GM23248 (cell line): ENCODE results near the gene NEK6. TPM values are rescaled to one million over a fixed set of nuclear protein-coding genes. Genes with fewer than 3 reads are reported as not detected.

Experiments used
- DNase-seq: peaks from one replicate; pipeline ENCODE4 v3.0.0-alpha.2; 2015
- H2AFZ ChIP-seq: fragments of 200-600 bp; sonication (generic); 2 replicates; pipeline ENCODE4 v1.6.1; 2016; ENCODE audit warnings: antibody characterized with exemption
- H3F3A ChIP-seq: fragments of 200-600 bp; sonication (generic); 2 replicates; pipeline ENCODE4 v1.6.1; 2016; ENCODE audit warnings: mild to moderate bottlenecking, antibody characterized with exemption, mixed run types; ENCODE audit not compliant: insufficient read depth
- H3K27ac ChIP-seq: fragments of 200-600 bp; sonication (generic); 2 replicates; pipeline ENCODE4 v1.5.1; 2016; ENCODE audit warnings: mild to moderate bottlenecking
- H3K27me3 ChIP-seq: fragments of 200-600 bp; sonication (generic); replicated peaks from 2 replicates; pipeline ENCODE4 v1.6.1; 2016; ENCODE audit warnings: mild to moderate bottlenecking; ENCODE audit not compliant: insufficient read depth
- H3K36me3 ChIP-seq: fragments of 200-600 bp; sonication (generic); 2 replicates; pipeline ENCODE4 v1.6.1; 2016; ENCODE audit warnings: low read depth, mild to moderate bottlenecking
- H3K4me1 ChIP-seq: fragments of 200-600 bp; sonication (generic); 2 replicates; pipeline ENCODE4 v1.6.1; 2016; ENCODE audit warnings: mild to moderate bottlenecking; ENCODE audit not compliant: insufficient read depth
- H3K4me2 ChIP-seq: fragments of 200-600 bp; sonication (generic); one replicate; pipeline ENCODE4 v1.6.1; 2016; ENCODE audit warnings: mild to moderate bottlenecking; ENCODE audit not compliant: unreplicated experiment
- H3K4me3 ChIP-seq: fragments of 200-600 bp; sonication (generic); 2 replicates; pipeline ENCODE4 v1.5.1; 2016; ENCODE audit warnings: mild to moderate bottlenecking
- H3K79me2 ChIP-seq: fragments of 200-600 bp; sonication (generic); 2 replicates; pipeline ENCODE4 v1.6.1; 2016; ENCODE audit warnings: mild to moderate bottlenecking; ENCODE audit not compliant: insufficient read depth
- H3K9ac ChIP-seq: fragments of 200-600 bp; sonication (generic); 2 replicates; pipeline ENCODE4 v1.6.1; 2016; ENCODE audit warnings: mild to moderate bottlenecking
- H3K9me2 ChIP-seq: fragments of 200-600 bp; sonication (generic); 2 replicates; pipeline ENCODE4 v1.6.1; 2016; ENCODE audit warnings: mixed run types, mild to moderate bottlenecking, moderate library complexity; ENCODE audit not compliant: insufficient read depth
- H3K9me3 ChIP-seq: fragments of 200-600 bp; sonication (generic); one replicate; pipeline ENCODE4 v1.6.1; 2017; ENCODE audit warnings: low read depth
- H4K20me1 ChIP-seq: fragments of 200-600 bp; sonication (generic); 2 replicates; pipeline ENCODE4 v1.6.0; 2016; ENCODE audit not compliant: insufficient read depth
- EZH2 ChIP-seq: fragments of 200-600 bp; sonication (generic); IDR thresholded peaks from 2 replicates; pipeline ENCODE4 v1.6.1; 2018; ENCODE audit warnings: antibody characterized with exemption, mild to moderate bottlenecking; ENCODE audit not compliant: insufficient read depth, poor library complexity, severe bottlenecking
- EZH2phosphoT487 ChIP-seq: fragments of 200-600 bp; sonication (generic); IDR thresholded peaks from 2 replicates; pipeline ENCODE4 v1.6.1; 2018; ENCODE audit warnings: antibody characterized with exemption, moderate library complexity, mild to moderate bottlenecking, low read depth; ENCODE audit not compliant: insufficient read depth
- WGBS, 2 experiments: methylation state at CpG; one replicate each; pipeline ENCODE4 v1.1.6; 2015 to 2017; ENCODE audit warnings: low lambda C conversion rate in 2 of 2, low coverage in 1 of 2; ENCODE audit errors: missing lambda C conversion rate in 2 of 2; 5-methylcytosine and 5-hydroxymethylcytosine counted together
- in situ Hi-C: fragments of 300-500 bp; cut with MboI; formaldehyde crosslinking; loops from 2 replicates; pipeline ENCODE4 v1.15.0; 2020
- polyA plus RNA-seq: library from polyadenylated mRNA; unstranded; fragments of >200 nt; fragmentation: Nextera tagmentation; extraction: Ambion mirVana; gene quantifications from 2 replicates; pipeline ENCODE4 v1.2.1, GENCODE V29; 2016
- total RNA-seq: library from RNA; depleted of rRNA; stranded (reverse); fragments of >200 nt; shearing (Covaris generic); gene quantifications from 2 replicates; pipeline ENCODE4 v1.2.3, GENCODE V29; 2014

The NEK6 gene
- total and polyA plus RNA-seq, 2 experiments from 2014 or later: 43.7 to 69.6 TPM

- Histone ChIP-seq H3K79me2 (peaks cover 48% of the 10 kb centered on the region), H3K9ac (peak overlapping the region; percentile 67), H3K9me3 (no peaks in the 10 kb centered on the region), H3K4me1 (no peaks in the 10 kb centered on the region), H3K4me3 (no peak overlapping the region), H3K27me3 (no peaks in the 10 kb centered on the region), H3F3A (peaks cover 58% of the 10 kb centered on the region), H2AFZ (no peak overlapping the region), H3K36me3 (peaks cover 40% of the 10 kb centered on the region), H3K27ac (peak overlapping the region; percentile 83), H4K20me1 (no peaks in the 10 kb centered on the region), H3K4me2 (no peak overlapping the region), H3K9me2 (no peaks in the 10 kb centered on the region)
- DNase-seq: peak; percentile 76
- WGBS, 2 experiments: 75 to 77% methylated on average over 4 of the region's 4 CpGs
- TF ChIP-seq EZH2phosphoT487 (no peak), EZH2 (no peak)
- in situ Hi-C loops: no loop called here
Measured at GRCh38 chr9:124353811-124354274, 96.1 kb downstream of the NEK6 start.

- H3K9me3 ChIP-seq: no peaks in the 10 kb centered on the region
- no peaks in the 10 kb centered on the region for H4K20me1 ChIP-seq
- H3K79me2 ChIP-seq: peaks cover 54% of the 10 kb centered on the region
- in situ Hi-C loops: no loop called here
- no peaks in the 10 kb centered on the region for H3K27me3 ChIP-seq
- H3K9me2 ChIP-seq: no peaks in the 10 kb centered on the region
- TF ChIP-seq EZH2: no peak
- no peak for TF ChIP-seq EZH2phosphoT487
- peaks cover 33% of the 10 kb centered on the region for H3K36me3 ChIP-seq
- H3K4me3 ChIP-seq: no peak overlapping the region
- H3K9ac ChIP-seq: peak overlapping the region; percentile 67
- H3K4me1 ChIP-seq: no peaks in the 10 kb centered on the region
- H3K27ac ChIP-seq: peak overlapping the region; percentile 83
- 85 to 91% methylated on average over 17 of the region's 17 CpGs for WGBS, 2 experiments
- H3F3A ChIP-seq: peaks cover 53% of the 10 kb centered on the region
- H2AFZ ChIP-seq: no peak overlapping the region
- no peak overlapping the region for H3K4me2 ChIP-seq
- DNase-seq: no peak
Measured at GRCh38 chr9:124354346-124355038, 96.7 kb downstream of the NEK6 start.

- Histone ChIP-seq H4K20me1 (no peaks in the 10 kb centered on the region), H3K79me2 (peaks cover 62% of the 10 kb centered on the region), H2AFZ (no peak overlapping the region)
Measured at GRCh38 chr9:124355039-124355940, 97.5 kb downstream of the NEK6 start.

GRCh38 chr9:124355941-124356744 lies 98.4 kb downstream of the NEK6 start:
- H3K9ac ChIP-seq: no peak overlapping the region
- no peak overlapping the region for H3K4me3 ChIP-seq
- no peak overlapping the region for H3K27ac ChIP-seq
- 79 to 80% methylated on average over 15 of the region's 15 CpGs for WGBS, 2 experiments
- peaks cover 70% of the 10 kb centered on the region for H3K79me2 ChIP-seq
- H4K20me1 ChIP-seq: no peaks in the 10 kb centered on the region
- in situ Hi-C loops: no loop called here
- TF ChIP-seq EZH2 (no peak), EZH2phosphoT487 (no peak)
- no peaks in the 10 kb centered on the region for H3K9me2 ChIP-seq
- H3K9me3 ChIP-seq: no peaks in the 10 kb centered on the region
- peaks cover 18% of the 10 kb centered on the region for H3K36me3 ChIP-seq
- no peaks in the 10 kb centered on the region for H3K4me1 ChIP-seq
- H3F3A ChIP-seq: peaks cover 40% of the 10 kb centered on the region
- no peak for DNase-seq
- no peak overlapping the region for H2AFZ ChIP-seq
- H3K27me3 ChIP-seq: no peaks in the 10 kb centered on the region
- no peak overlapping the region for H3K4me2 ChIP-seq

More at GRCh38 chr9:124355039-124355940, 97.5 kb downstream of the NEK6 start:
- TF ChIP-seq EZH2 (no peak), EZH2phosphoT487 (no peak)
- Histone ChIP-seq H3K4me3 (no peak overlapping the region), H3F3A (peaks cover 47% of the 10 kb centered on the region), H3K9ac (no peak overlapping the region), H3K4me1 (no peaks in the 10 kb centered on the region), H3K9me3 (no peaks in the 10 kb centered on the region), H3K9me2 (no peaks in the 10 kb centered on the region), H3K36me3 (peaks cover 25% of the 10 kb centered on the region), H3K27ac (no peak overlapping the region), H3K4me2 (no peak overlapping the region), H3K27me3 (no peaks in the 10 kb centered on the region)
- no peak for DNase-seq
- WGBS, 2 experiments: 95 to 97% methylated on average over 21 of the region's 21 CpGs
- in situ Hi-C loops: no loop called here
